ENCODE results near the gene DGAT2. TPM values are rescaled to one million over a fixed set of nuclear protein-coding genes. Genes with fewer than 3 reads are reported as not detected.
A peak's percentile ranks its signal among the peaks of the same experiment; 100 is the strongest.

Gene DGAT2, protein sequence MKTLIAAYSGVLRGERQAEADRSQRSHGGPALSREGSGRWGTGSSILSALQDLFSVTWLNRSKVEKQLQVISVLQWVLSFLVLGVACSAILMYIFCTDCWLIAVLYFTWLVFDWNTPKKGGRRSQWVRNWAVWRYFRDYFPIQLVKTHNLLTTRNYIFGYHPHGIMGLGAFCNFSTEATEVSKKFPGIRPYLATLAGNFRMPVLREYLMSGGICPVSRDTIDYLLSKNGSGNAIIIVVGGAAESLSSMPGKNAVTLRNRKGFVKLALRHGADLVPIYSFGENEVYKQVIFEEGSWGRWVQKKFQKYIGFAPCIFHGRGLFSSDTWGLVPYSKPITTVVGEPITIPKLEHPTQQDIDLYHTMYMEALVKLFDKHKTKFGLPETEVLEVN
- under 1 TPM; 0.37 to 0.76 TPM for total RNA-seq

DNA sequence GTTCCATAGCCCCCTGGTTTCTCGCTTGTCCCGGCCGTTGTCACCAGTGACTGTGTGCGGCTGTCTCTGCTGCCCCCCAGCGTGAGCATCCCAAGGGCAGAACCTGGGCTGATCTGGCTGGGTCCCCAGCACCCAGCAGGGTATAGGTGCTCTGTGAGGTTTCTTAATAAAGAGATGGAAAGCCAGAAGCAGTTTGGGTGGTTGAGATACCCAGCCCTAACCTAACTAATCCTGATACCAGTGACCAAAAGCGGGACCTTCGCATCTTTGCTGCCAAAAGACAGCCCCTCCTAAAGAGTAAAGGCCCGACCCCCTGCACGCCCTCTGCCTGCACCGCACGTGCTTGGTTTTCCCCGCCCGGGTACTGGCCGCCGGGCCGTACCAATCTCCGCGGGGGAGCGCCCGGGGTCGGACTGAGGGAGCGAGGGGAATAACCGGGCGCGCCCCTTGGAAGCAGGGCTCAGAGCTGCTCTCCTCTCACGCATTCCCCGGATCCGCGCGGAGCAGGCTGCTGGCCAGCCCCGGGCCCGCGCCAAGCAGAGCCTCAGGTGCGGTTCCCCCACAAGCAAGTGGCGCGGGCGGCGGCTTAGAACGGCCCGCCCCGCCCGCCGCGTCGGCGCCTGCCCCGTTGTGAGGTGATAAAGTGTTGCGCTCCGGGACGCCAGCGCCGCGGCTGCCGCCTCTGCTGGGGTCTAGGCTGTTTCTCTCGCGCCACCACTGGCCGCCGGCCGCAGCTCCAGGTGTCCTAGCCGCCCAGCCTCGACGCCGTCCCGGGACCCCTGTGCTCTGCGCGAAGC lies at the start of gene DGAT2:
DGAT2 (plus strand) TSS at position 667 of the 797 bp plus-strand sequence. CDS start 214 bp downstream, outside the sequence.
- POLR2A ChIA-PET = no interaction called here
- H3K27ac Mint-ChIP-seq = peak within 1 kb of the TSS; percentile 71
- peak; percentile 94 for ATAC-seq

DNA sequence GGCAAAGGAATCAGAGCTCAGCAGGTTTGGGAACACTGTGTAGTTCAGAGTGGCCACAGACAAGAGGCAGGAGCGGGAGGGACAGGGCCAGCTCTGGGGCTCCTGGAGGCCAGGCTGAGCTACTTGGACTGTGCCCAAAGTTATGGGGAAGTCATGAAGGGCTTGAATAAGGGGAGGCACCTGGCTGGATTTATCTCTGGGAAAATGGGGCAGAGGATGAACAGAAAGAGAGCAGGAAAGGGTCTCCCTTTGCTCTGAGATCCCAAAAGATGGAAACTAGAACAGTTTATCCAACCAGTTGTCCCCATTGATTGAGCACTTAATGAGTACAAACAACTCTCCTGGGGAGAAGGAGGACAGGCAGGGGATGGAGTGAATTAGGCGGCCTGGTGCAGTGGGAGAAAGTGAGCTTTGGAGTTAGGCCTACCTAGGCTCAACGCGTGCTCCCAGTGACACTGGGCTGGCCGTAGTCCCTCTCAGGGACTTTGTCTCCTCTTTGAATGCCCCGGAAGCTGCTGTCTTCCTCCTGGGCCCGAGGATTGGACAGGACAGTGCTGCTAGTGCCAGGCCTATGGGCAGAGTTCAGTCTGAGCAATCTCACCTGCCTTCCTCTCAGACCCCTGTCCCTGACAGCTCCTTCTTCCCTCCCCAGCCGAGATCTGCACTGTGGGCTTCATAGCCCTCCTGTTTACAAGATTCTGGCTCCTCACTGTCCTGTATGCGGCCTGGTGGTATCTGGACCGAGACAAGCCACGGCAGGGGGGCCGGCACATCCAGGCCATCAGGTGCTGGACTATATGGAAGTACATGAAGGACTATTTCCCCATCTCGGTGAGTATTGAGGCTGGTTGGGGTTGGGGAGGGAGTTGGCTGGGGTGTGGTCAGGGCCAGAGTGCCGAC lies 49.0 kb upstream of the DGAT2 start:
- Mint-ChIP-seq H3K27ac (no peak overlapping the region), H3K9me3 (ENCODE audit: insufficient read depth) (no peaks in the 10 kb centered on the region), H3K4me1 (ENCODE audit: low read depth) (peaks cover 2% of the 10 kb centered on the region), H3K4me3 (no peak overlapping the region), H3K36me3 (ENCODE audit: low read depth) (no peaks in the 10 kb centered on the region), H3K27me3 (ENCODE audit: low read depth) (peaks cover 6% of the 10 kb centered on the region)
- ChIA-PET CTCF (interaction anchor here (1.5 to 2.2 kb wide), 2 partner anchors 13 to 331 kb away, joined by 3 to 10 read pairs; no protein-coding TSS in a partner anchor), POLR2A (interaction anchor here (0.7 kb wide), 1 partner anchor 122 kb away, joined by 3 read pairs; no protein-coding TSS in a partner anchor)
- DNase-seq (no peak), ATAC-seq (no peak)

More for the DNA sequence above, at the start of gene DGAT2:
- no peaks in the 10 kb centered on the region for H3K36me3 Mint-ChIP-seq (ENCODE audit: low read depth)
- peak; percentile 74 for DNase-seq
- peaks cover 28% of the 10 kb centered on the region for H3K27me3 Mint-ChIP-seq (ENCODE audit: low read depth)
- peak within 1 kb of the TSS; percentile 59 for H3K4me3 Mint-ChIP-seq
- CTCF ChIA-PET = no interaction called here
- peaks cover 7% of the 10 kb centered on the region for H3K4me1 Mint-ChIP-seq (ENCODE audit: low read depth)
- no peaks in the 10 kb centered on the region for H3K9me3 Mint-ChIP-seq (ENCODE audit: insufficient read depth)

DNA sequence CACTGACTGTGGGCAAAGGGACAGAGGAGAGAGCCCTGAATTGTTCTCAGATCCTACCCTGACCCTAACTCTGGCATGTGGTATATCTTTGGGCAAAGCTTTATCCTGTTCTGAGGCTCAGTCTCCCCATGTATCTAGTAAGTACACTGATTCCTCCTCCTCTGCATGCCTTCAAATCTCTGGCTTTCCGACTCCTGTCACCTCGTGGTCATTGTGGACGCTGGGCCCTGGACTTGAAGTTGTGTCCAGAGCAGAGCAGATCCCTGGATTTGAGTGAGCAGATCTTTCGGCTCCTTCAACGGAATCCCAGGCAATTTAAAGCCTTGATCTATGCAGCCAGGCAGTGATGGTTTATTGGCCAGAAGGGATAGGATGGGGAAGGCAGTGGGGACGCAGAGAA lies 47.9 kb upstream of the DGAT2 start:
- POLR2A ChIA-PET = no interaction called here
- H3K4me3 Mint-ChIP-seq = no peak overlapping the region
- H3K27me3 Mint-ChIP-seq (ENCODE audit: low read depth) = peaks cover 6% of the 10 kb centered on the region
- no peaks in the 10 kb centered on the region for H3K36me3 Mint-ChIP-seq (ENCODE audit: low read depth)
- CTCF ChIA-PET = interaction anchor here (1.5 to 2.2 kb wide), 2 partner anchors 14 to 332 kb away, joined by 3 to 10 read pairs; no protein-coding TSS in a partner anchor
- H3K4me1 Mint-ChIP-seq (ENCODE audit: low read depth) = peaks cover 2% of the 10 kb centered on the region
- DNase-seq (no peak), ATAC-seq (no peak)
- H3K9me3 Mint-ChIP-seq (ENCODE audit: insufficient read depth) = no peaks in the 10 kb centered on the region
- H3K27ac Mint-ChIP-seq = no peak overlapping the region

DNA sequence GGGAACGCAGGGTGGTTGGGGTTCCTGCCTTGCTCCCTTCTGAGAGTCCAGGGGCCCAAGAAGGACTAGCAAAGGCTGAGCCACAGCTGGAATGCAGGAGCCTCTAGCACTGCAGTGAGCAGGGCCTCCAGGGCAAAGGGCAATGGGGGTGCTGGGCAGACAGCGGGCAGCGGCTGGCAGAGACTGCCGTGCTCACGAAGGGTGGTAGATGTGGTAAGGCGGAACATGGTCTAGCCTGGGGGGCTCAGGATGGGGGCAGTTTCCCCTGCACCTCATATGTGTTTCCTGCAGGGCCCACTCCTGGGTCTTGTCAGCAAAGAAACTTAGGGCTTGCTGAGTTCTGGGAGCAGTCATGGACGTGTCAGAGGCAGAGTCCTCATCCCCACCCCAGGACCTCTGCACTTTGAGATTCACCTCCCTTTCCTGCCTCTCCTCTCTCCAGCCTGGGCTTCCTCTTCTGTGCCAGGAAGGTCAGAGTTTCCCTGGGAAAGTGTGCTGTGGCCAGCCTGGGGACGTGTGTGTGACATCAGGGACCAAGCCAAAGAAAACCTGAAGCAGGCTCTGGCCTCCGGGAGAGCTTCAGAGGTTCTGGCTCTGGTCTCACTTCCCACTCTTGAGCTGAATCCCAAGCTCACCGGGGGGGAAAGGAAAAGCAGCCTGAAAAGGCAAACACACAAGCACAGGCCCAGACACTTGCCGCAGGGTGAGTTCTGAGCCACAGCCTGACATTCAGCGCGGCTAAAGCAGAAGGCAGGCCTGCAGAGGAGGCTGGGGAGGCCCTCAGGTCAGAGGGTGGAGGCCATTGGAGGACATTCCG lies 46.5 kb upstream of the DGAT2 start:
- Mint-ChIP-seq H3K9me3 (ENCODE audit: insufficient read depth) (no peaks in the 10 kb centered on the region), H3K36me3 (ENCODE audit: low read depth) (no peaks in the 10 kb centered on the region), H3K4me3 (no peak overlapping the region), H3K27ac (no peak overlapping the region), H3K27me3 (ENCODE audit: low read depth) (peaks cover 3% of the 10 kb centered on the region), H3K4me1 (ENCODE audit: low read depth) (peaks cover 2% of the 10 kb centered on the region)
- ChIA-PET POLR2A (no interaction called here), CTCF (interaction anchor here (0.6 to 1.9 kb wide), 5 partner anchors 8 to 430 kb away, joined by 3 to 7 read pairs (median 4); no protein-coding TSS in a partner anchor)
- no peak for DNase-seq
- ATAC-seq = no peak

DNA sequence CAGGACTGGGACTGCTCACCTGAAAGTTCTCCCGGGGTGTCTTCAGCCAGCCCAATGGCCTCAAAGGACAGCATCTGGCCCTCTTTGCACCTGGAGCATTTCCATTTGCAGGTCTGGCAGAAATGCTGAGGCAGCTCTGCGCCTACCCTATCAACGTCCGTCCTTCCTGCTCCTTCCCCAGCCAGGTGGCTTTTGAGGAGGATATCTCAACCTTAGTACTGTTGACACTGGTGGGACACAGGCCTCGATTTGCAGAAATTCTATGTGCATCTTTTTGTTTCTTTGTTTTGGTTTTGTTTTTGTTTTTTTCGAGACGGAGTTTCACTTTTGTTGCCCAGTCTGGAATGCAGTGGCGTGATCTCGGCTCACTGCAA lies 45.9 kb upstream of the DGAT2 start:
- no peaks in the 10 kb centered on the region for H3K36me3 Mint-ChIP-seq (ENCODE audit: low read depth)
- no peak overlapping the region for H3K27ac Mint-ChIP-seq
- POLR2A ChIA-PET = no interaction called here
- ATAC-seq = no peak
- H3K4me3 Mint-ChIP-seq = no peak overlapping the region
- DNase-seq = no peak
- H3K27me3 Mint-ChIP-seq (ENCODE audit: low read depth) = no peaks in the 10 kb centered on the region
- no peaks in the 10 kb centered on the region for H3K9me3 Mint-ChIP-seq (ENCODE audit: insufficient read depth)
- peaks cover 2% of the 10 kb centered on the region for H3K4me1 Mint-ChIP-seq (ENCODE audit: low read depth)
- CTCF ChIA-PET = interaction anchor here (0.8 to 1.9 kb wide), 7 partner anchors 8 to 158 kb away, joined by 3 to 8 read pairs (median 4); no protein-coding TSS in a partner anchor

DNA sequence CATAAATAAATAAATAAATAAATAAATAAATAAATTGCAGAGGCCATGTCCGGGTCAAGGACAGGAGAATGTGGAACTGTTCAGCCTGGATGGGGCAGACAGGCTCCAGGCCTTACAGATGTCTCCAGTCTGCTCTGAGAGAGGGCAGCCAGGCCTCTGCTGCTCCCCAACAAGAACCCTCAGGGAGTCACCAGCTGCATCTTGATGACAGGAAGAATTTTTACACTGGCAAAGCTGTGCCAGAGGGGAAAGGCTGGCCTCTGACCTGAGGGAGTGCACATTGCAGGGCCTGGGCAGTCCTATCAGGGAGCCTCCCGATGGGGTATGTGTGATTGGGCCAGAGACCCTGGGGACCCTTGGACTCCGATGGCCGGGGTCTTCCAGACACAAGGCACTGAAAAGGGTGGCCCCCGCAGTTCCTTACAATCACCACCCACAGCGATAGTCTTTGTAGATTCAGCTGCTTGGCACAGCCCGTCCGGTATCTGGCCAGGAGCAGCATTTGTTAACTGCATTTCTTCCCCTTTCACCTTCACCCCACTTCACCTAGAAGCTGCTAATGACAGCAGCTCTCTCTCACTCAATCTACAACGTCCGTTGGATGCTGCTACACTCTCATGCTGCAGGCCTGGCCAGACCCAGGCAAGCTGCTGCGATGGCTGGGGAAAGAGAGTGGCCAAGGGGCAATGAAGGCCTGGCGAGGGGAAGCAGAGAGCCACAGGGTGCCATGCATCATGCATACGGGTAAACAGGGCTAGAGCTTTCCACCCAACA lies 42.8 kb upstream of the DGAT2 start:
- DNase-seq (no peak), ATAC-seq (no peak)
- CTCF ChIA-PET = interaction anchor here (1.3 kb wide), 1 partner anchor 142 kb away, joined by 5 read pairs; no protein-coding TSS in a partner anchor
- H3K4me1 Mint-ChIP-seq (ENCODE audit: low read depth) = peaks cover 2% of the 10 kb centered on the region
- POLR2A ChIA-PET = interaction anchor here (0.6 kb wide), 1 partner anchor 468 kb away, joined by 3 read pairs; no protein-coding TSS in a partner anchor
- no peak overlapping the region for H3K4me3 Mint-ChIP-seq
- H3K27ac Mint-ChIP-seq = no peak overlapping the region
- no peaks in the 10 kb centered on the region for H3K36me3 Mint-ChIP-seq (ENCODE audit: low read depth)
- no peaks in the 10 kb centered on the region for H3K9me3 Mint-ChIP-seq (ENCODE audit: insufficient read depth)
- H3K27me3 Mint-ChIP-seq (ENCODE audit: low read depth) = no peaks in the 10 kb centered on the region

DNA sequence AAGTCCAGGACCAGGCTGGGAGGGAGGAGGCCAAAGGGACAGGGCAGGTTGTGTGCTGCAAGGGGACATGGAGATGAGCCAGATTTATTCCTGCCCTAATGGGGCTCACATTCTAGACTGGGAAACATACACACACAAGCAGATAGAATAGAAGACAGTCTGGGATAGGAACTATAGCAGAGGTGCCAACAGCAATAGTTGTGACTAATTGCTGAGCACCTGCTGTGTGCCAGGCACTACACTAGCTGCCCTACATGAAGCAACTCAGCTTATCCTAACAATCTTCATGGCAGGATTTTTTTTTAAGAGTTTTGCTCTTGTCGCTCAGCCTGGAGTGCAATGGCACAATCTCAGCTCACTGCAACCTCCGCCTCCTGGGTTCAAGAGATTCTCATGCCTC lies 39.6 kb upstream of the DGAT2 start:
- POLR2A ChIA-PET = no interaction called here

DNA sequence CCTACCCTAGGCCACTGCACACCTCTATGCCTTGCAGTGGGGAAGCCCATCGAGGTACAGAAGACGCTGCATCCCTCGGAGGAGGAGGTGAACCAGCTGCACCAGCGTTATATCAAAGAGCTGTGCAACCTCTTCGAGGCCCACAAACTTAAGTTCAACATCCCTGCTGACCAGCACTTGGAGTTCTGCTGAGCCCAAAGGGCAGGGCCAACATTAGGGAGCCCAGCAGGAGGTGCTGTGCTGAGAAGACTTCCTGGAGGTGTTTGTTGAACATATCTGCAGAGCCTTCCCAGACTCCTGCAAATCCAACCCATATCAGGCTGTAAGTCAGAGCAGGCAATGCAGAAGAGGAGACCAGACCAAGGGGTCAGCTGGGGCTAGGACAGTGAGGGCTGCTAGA lies 37.5 kb upstream of the DGAT2 start:
- Mint-ChIP-seq H3K9me3 (ENCODE audit: insufficient read depth) (no peaks in the 10 kb centered on the region), H3K4me1 (ENCODE audit: low read depth) (no peaks in the 10 kb centered on the region), H3K27me3 (ENCODE audit: low read depth) (no peaks in the 10 kb centered on the region), H3K27ac (no peak overlapping the region), H3K36me3 (ENCODE audit: low read depth) (no peaks in the 10 kb centered on the region), H3K4me3 (no peak overlapping the region)
- DNase-seq (no peak), ATAC-seq (no peak)
- ChIA-PET POLR2A (no interaction called here), CTCF (no interaction called here)

More for the DNA sequence above, 39.6 kb upstream of the DGAT2 start:
- ATAC-seq (no peak), DNase-seq (no peak)
- Mint-ChIP-seq H3K4me3 (no peak overlapping the region), H3K27me3 (ENCODE audit: low read depth) (no peaks in the 10 kb centered on the region), H3K9me3 (ENCODE audit: insufficient read depth) (no peaks in the 10 kb centered on the region), H3K27ac (no peak overlapping the region), H3K36me3 (ENCODE audit: low read depth) (no peaks in the 10 kb centered on the region), H3K4me1 (ENCODE audit: low read depth) (no peaks in the 10 kb centered on the region)
- CTCF ChIA-PET = no interaction called here

DNA sequence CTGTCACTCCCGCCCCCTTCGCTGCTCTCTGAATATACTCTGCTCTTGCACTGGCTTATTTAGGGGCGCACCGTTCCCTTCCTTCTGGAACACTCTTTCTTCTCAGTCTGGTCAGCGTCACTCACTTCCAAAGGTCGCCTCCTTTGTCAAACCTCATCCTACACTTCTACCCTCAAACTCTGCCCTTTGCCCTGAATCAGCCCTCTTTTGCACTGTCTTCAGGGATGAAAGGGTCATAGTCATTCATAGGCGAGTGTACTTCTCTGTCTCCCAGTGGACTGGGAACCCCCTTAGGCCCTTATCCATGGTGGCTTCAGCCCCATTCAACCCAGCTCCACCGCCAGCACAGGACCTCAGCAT lies 35.5 kb upstream of the DGAT2 start:
- H3K27me3 Mint-ChIP-seq (ENCODE audit: low read depth) = peaks cover 2% of the 10 kb centered on the region
- POLR2A ChIA-PET = no interaction called here
- CTCF ChIA-PET = no interaction called here
- H3K9me3 Mint-ChIP-seq (ENCODE audit: insufficient read depth) = no peaks in the 10 kb centered on the region
- no peak overlapping the region for H3K4me3 Mint-ChIP-seq
- no peaks in the 10 kb centered on the region for H3K4me1 Mint-ChIP-seq (ENCODE audit: low read depth)
- H3K27ac Mint-ChIP-seq = no peak overlapping the region
- ATAC-seq (no peak), DNase-seq (no peak)
- H3K36me3 Mint-ChIP-seq (ENCODE audit: low read depth) = no peaks in the 10 kb centered on the region

DNA sequence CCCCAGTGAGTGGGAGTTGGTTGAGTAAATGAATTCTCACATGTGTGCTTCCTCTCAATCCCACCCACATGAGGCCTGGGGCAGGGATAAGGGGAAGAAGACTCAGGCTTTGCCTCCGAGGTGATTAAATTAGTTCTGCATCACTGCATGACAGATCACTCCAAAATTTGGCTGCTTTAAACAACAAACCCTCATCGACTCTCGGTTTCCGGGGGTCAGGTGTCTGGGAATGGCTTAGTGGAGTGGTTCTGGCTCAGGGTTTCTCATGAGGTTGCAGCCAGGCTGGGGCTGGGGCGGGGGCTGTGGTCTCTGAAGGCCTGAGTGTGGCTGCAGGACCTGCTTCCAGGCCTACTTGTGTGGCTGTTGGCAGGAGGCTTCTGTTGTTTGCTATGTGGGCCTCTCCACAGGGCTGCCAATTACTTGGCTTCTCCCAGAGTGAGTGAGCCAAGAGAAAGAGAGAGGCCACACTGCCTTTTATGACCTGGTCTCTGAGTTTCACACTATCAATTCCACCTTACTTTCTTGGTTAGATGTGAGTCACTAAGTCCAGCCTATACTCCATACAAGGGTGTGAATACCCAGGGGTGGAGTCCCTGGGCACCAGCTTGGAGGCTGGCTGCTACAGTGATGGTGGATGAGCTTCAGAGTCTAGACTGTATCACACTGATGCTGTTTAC lies 35.0 kb upstream of the DGAT2 start:
- ATAC-seq (no peak), DNase-seq (no peak)

More for the DNA sequence above, 35.0 kb upstream of the DGAT2 start:
- H3K9me3 Mint-ChIP-seq (ENCODE audit: insufficient read depth) = no peaks in the 10 kb centered on the region
- H3K27me3 Mint-ChIP-seq (ENCODE audit: low read depth) = peaks cover 2% of the 10 kb centered on the region
- ChIA-PET POLR2A (no interaction called here), CTCF (interaction anchor here (1.1 to 2.0 kb wide), 2 partner anchors 11 to 28 kb away, joined by 3 to 7 read pairs; no protein-coding TSS in a partner anchor)
- H3K27ac Mint-ChIP-seq = no peak overlapping the region
- H3K4me1 Mint-ChIP-seq (ENCODE audit: low read depth) = no peaks in the 10 kb centered on the region
- no peaks in the 10 kb centered on the region for H3K36me3 Mint-ChIP-seq (ENCODE audit: low read depth)
- no peak overlapping the region for H3K4me3 Mint-ChIP-seq
